ENCODE results near the gene TPRA1.

TPRA1 gene

DNA sequence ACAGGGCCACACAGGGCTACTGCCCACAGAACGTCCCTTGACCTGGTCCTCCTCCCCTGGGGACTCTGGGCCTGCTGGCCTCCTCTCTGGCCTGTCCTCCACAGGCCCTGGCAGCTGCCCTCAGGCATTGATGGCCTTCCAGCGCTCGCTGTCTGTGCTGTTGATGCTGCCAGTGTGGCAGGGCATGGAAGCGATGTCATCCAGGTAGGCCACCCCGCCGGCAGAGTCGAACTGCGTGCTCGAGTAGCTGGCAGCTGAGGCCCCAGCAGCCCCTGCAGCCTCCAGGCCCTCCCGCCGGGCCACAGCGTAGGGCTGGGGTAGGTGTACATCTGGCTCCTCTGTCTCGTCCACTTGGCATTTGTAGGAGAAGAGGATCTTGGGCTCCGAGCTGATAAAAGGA is 17.1 kb downstream of the TPRA1 start:
- no peak for DNase-seq
- intact Hi-C loops (cut with DNase I): no loop called here

DNA sequence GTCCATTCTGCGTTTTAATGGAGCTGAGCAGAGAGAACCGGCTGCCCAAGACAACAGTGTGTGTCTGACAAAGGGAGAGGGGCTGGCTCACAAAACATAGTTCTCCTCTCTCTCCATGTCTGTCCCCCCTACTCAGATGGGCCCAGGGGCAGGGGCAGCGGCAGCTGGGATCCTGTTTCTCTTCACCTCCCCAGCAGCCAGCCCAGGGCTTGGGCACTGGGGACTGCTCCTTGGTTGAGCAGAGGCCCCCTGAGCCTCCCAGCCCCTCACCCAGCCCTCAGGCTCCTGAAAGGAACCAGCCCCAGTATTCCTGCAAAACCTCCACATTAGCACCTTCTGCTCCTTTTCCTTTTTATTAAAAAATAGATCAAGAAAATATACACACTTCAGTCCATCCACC is 17.8 kb downstream of the TPRA1 start:
- no peak for DNase-seq
- intact Hi-C loops (cut with DNase I): no loop called here

DNA sequence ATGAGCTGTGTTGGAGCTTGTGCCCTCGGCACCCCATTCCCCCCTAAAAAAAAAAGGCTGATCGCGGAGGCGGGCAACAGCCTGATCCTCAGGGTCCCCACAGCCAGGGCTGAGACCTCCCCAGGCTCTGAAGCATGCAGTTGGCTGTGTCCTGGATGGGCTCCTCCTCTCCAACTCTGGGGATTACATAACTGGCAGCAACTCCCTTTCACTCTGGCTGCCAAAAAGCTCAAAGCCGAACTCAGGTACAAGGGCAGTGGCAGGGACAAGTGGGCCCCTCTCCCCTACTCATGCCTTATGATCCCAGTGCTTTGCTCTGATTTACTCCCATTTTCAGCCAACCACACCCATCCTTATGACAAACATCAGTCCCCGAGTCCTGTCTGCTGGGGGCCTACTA is 18.3 kb downstream of the TPRA1 start:
- DNase-seq: no peak
- intact Hi-C loops (cut with DNase I): no loop called here

DNA sequence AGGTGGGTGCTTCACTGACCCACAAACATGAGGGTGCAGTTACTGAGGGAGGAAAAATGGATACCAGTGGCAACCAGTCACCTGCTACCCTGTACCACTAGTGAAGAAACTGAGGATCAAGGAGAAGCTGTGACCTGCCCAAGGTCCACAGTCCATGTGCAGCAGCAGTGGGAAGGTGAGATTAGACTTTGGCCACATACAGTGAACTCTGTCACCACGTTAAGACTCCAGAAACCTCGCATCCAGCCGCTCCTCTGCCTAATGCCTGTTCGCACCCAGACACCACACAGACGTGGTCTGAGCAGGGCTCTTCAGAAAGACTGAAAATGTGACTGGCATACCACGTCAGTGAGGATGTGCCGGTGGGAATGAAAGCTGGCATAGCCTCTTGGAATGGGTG is 20.0 kb downstream of the TPRA1 start:
- intact Hi-C loops (cut with DNase I): no loop called here
- DNase-seq: no peak

DNA sequence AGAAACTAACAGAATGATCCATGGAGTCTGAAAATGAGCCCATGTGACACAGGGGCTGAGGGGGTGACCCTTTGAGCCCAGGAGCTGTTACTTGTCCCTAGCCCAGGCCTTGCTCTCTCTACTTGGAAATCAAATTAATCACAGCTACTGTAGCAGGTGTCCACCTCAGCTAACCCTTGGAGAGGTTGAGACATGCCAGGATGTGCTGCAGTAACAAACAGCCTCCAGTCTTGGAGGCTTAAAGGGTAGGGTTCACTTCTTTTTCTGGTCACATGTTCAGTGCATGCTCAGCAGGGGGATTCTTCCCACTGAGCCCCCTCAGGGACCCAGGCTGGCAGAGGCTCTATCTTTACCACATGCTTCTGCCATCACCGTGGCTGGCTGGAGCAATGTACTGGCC is 21.4 kb downstream of the TPRA1 start:
- no peak for DNase-seq
- intact Hi-C loops (cut with DNase I): no loop called here

DNA sequence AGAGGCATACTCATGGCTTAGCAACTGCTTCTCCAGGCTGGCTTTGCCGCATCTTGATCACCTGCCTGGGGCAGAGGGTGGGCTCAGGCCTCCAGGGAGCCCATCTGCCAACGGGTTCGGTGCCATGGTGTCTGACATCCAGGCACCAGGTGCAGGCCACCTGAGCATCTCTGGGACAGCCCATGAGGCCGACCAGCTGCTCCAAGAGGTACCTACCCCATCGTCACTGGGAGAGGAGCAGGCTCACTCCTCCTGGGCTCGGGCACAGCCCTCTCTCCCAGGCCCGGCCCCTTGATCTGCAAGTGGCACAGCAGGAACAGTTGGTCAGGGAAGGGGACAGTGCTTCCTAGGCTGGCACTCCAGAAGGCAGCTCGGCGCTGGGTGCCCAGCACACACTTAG is 21.9 kb downstream of the TPRA1 start:
- no peak for DNase-seq
- intact Hi-C loops (cut with DNase I): no loop called here

DNA sequence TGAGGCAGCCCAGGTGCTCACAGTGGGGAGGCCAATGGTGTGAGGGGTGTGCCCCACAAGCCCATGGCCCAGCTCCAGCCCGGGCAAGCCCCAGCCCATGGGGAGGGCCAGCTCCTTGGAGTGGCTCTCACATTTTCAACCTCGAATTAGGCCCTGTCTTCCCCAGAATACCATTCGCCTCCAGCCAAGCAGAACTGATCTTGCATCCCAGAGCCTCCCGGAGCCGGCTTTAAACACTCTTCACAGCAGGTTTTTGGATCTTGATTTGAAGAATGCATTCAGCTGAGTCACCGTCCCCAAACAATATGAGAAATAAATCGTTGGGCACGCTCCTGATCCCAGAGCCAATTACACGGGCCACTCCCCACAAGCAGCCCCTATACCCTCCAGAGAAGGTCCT is 23.7 kb downstream of the TPRA1 start:
- intact Hi-C loops (cut with DNase I): no loop called here
- no peak for DNase-seq

DNA sequence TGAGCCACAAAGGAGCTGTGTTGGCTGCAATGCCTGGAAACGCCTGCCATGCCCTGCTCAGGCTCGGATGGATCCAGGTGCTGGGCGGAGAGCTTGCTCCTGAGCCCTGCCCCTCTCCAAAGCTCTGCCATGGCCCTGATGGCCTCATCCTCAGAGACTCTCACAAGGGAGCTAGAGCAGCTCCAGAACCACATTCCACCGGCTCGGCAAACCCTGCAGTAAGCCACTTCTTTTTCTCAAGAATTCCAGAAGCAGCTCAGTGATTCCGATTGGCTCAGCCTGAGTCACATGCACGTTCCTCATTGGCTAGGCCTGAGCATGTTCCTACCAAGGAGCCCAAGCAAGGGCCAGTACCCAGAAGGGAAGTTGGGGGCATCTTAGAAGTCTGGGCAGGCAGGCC is 24.8 kb downstream of the TPRA1 start:
- no peak for DNase-seq
- intact Hi-C loops (cut with DNase I): no loop called here

DNA sequence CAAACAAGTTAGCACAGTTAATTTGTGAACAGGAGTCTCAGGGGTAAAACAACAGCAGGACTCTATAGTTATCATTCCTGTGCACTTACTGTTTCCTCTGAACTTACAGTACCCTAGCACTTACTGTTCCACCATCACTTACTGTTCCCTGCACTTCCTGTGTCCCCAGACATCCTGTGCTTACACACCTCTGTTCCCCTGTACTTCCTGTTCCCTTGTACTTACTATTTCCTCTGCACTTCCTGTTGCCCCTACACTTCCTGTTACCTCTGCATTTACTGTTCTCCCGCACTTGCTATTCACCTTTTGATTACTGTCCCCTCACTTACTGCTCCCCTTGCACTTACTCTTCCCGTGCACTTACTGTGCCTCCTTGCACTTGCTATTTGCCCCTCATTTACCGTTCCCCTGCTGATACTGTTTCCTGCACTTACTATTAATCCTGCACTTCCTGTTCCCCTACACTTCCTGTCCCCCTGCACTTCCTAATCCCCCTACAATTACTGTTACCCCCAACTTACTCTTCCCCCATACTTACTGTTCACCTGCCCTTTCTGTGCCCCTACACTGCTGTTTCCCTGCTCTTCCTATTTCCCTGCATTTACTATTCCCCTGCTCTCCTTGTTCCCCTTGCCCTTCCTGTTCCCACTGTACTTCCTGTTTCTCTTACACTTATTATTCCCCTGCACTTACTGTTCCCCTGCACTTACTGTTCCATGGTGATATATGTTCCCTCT is 30.3 kb downstream of the TPRA1 start:
- intact Hi-C loops (cut with DNase I): no loop called here
- DNase-seq: no peak

DNA sequence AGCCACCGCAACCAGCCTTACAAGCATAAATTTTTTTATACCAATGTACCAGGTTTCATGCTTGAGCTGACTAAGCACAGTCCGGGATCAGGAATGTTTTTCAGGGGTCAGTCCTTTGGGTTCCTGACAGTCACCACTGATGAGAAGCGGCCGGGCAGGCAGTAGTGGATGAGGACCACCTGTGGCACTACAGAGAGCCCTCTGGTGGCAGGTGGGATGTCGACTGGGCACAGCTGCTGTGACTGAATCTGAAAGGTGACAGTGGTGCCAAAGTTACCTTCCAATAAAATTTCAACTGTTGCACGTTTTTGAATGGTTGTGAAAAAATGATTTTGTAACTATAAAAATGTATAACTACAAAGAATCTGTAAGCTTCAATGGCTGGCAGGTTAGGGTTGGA is 34.0 kb downstream of the TPRA1 start:
- no peak for DNase-seq
- intact Hi-C loops (cut with DNase I): no loop called here

DNA sequence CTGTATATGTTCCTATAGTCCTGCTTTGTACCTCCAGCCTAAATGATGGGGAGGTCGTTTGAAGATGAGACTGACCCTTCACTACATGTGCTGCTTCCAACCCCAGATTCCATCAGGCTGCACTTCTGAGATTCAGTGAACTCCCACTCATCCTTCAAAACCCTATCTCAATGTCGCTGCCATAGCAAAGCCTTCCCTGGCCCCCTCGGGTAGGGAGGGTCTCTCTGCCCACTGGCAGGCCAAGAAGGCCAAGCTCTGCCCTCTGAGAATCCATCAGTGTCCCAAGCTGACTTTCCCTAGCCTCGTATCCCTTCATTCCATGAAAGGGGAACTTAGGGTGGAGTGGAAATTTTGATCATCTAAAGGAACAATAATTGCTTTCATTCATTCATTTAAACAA is 35.4 kb downstream of the TPRA1 start:
- no peak for DNase-seq
- intact Hi-C loops (cut with DNase I): no loop called here

DNA sequence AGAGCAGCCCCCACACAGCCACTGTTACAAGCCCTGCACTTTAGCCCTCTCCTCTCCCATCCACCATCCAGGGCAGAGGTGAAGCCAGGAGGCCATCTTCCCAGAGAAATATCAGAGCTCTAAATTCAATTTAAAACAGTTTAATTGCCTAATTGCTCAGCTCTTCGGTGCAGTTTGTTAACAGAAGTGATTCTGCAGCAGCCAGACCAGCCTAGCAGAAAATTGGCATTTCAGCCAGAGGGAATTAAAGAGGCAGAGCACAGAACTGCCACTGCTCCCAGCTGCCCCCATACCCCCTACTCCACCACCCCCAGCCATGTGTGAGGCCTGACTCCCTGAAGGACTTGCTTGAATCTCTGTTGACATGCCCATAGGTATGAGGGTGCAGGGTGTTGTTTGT is 38.5 kb downstream of the TPRA1 start:
- intact Hi-C loops (cut with DNase I): no loop called here
- DNase-seq: no peak

DNA sequence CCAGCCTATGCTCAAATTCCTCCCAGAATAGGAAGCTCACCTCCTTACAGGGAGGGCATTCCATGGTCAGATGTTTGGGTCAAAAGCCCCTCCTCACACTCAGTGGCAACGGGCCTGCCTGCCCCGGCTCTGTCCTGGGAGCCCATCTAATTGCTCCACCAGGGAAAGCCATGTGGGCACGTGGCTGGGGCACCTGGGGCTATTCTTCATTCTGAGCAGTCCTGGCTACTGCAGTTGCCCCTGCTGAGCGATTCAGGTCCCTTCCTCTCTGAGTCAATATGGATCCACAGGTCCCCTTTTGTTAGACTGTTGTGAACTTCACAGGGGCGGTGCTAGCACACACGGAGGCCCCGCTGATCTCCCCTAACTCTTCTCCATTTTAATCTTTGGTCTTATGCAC is 39.4 kb downstream of the TPRA1 start:
- intact Hi-C loops (cut with DNase I): no loop called here

DNA sequence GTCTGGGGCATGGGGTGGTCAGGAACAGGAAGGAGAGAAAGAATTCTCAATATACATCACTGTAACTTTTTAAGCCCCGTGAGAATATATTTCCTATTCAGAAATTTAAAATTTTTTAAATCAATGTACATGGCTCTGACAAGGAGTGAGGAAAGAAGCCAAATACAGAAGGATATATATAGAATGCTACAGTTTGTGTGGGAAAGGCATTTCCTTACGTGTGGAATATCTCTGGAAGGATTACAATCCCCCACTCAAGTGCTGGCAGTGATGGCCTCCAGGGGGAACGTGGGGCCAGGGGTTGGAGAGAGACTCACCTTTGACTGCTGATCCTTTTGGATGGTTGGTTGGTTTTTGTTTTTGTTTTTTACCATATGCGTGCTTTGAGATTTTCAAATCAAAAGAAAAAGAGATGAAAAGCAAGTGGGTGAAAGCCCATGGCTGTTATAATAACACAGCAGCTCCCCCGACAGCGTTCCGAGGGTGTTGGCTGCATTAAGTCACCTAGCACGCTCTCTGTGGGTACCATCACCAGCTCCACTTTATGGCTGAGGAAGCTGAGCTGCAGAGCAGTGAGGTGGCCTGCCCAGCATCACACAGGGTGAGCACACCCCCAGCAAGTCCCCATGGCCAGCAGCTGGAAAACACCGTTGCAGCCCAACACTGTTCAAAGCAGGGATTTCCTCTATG is 39.9 kb downstream of the TPRA1 start:
- intact Hi-C loops (cut with DNase I): no loop called here
- no peak for DNase-seq

More for the DNA sequence above, 39.4 kb downstream of the TPRA1 start:
- DNase-seq: no peak

DNA sequence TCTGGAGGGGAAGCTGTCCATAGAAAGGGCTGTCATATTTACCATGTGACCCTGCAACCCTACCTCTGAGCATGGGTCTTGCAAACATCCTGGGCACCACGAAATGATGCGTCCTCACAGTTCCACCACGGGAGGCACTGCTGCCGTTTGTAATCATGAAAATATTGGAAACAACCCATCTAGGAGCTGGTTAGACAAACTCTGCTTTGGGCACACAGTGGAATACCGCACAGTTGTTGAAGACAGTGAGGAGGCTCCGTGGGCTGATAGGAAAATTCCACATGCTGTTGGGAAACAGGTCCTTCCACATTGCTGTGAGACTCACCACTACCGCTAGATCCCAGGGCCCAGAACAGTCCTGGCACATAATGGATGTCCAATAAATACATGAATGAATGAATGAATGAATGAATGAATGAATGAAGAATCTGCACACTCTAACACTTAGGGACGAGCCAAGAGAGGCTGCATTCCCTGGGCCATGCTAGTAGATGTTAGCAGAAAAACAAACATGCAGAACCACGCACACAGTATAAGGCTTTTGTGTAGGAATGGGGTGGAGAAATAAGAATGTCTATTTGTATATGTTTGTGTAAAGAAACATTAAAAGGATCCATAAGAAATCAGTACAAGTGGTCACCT is 40.6 kb downstream of the TPRA1 start:
- no peak for DNase-seq
- intact Hi-C loops (cut with DNase I): loop anchor here (10.0 kb wide), 3 partner anchors 575 to 875 kb away; no protein-coding TSS in a partner anchor

DNA sequence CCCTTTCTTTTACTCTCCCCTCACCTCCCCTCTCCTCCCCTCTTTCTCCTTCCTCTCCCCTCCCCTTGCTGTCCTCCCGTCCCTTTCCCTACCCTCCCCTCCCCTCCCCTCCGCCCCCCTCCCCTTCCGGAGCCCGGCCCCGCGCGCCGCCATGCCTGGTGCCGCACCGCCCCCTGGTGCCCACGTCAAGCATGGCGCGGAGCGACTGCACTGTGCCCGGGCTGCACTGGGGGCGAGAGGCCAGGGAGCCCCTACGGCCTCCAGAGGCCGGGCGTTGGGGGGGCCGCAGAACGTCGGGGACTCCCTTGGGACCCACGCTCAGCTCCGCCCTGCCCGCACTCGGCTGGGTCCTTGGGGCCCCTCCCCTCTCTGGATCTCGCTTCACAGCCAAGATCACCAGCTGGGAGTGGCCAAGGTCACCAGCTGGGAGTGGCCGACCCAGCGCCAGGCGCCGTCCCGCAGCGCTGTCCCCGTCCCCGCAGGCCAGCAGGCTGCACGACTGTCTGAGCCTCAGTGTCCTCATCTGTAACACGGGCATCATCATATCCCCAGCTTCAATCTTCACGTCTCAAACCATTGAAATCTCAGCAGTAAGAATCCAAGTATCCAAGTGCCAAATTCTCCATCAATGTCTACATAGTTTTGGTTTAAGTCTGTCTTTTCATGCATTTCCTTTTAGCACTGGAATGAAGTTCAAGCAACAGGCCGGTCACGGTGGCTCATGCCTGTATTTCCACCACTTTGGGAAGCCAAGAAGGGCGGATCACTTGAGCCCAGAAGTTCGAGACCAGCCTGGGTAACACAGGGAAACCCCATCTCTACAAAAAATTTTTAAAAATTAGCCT is 42.5 kb downstream of the TPRA1 start:
- DNase-seq: peak; percentile 47 to 90 (median 79)
- intact Hi-C loops (cut with DNase I): loop anchor here (10.0 kb wide), 3 partner anchors 573 to 873 kb away; no protein-coding TSS in a partner anchor

DNA sequence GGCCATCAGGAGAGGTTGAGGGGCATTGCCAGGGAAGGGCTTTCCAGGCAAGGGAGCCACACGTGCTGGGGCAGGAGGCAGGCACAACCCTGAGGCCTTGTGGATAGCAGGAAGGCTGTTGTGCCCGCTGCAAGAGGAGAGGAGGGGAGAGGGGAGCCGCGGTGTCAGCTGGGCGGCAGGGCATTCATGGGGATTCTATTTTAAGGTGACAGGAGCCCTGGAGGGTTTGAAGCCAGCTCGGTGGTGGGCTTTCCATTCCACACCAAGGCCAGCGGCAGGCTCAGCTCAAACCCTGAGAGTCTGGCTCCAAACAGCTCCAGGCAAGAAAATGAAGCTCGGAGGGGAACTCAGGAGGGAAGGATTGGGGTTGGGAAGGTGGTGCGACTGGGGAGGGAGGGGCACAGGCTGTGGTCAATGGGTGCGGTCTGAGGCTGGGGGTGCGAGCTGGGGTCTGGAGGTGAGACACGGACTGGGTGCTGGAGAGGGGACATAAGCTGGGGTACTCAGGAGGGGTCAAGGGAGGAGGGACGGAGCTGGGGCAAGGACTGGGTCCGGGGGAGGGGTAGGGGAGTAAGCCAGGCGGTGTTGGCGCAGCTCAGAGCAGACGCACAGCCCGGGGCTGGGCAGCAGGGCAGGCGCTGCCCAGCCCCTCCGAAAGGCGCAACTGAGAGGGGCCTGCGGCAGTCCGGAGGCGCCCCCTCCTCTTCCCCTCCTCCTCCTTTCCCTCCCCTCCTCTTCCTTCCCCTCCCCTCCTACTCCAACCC is 43.4 kb downstream of the TPRA1 start:
- intact Hi-C loops (cut with DNase I): loop anchor here (10.0 kb wide), 3 partner anchors 572 to 872 kb away; no protein-coding TSS in a partner anchor
- DNase-seq: no peak

DNA sequence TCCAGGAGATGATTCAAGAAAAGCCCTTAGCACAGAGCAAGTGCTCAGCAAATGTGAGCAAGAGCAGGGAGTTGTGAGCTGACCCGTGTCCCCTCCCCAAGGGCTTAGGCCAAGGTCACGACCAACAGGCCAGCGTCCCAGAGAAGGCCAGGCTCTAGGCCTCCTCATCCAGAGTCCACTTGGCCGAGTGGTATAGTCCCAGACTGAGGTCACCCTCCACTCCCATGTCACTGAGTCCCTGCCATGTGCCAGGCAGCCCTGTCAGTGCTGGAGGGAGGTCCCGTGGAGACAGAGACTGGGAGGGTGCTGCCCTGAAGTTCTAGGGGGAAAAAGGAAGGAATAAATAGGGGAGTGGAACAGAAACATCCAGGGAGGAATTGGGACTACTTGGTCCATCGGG is 44.0 kb downstream of the TPRA1 start:
- intact Hi-C loops (cut with DNase I): loop anchor here (10.0 kb wide), 3 partner anchors 572 to 872 kb away; no protein-coding TSS in a partner anchor

More for the DNA sequence above, 44.0 kb downstream of the TPRA1 start:
- DNase-seq: no peak
